GM19455 (cell line): ENCODE results near the gene PLXNB3.

Experiments
- ATAC-seq: cut with Tn5 transposase; IDR thresholded peaks from one replicate; pipeline ENCODE4 v1.9.1; 2021; ENCODE audit not compliant: unreplicated experiment

The PLXNB3 gene

GRCh38 chrX:153784325-153784967 is 20.4 kb downstream of the PLXNB3 start:
- no peak for ATAC-seq

- ATAC-seq = no peak
Measured at GRCh38 chrX:153786669-153787068, 22.6 kb downstream of the PLXNB3 start.

- no peak for ATAC-seq
Measured at GRCh38 chrX:153789654-153790053, 25.6 kb downstream of the PLXNB3 start.

- no peak for ATAC-seq
Measured at GRCh38 chrX:153791104-153791852, 27.2 kb downstream of the PLXNB3 start.

GRCh38 chrX:153792368-153792767 is 28.3 kb downstream of the PLXNB3 start:
- ATAC-seq = no peak

GRCh38 chrX:153793291-153793690 is 29.2 kb downstream of the PLXNB3 start:
- ATAC-seq = no peak

- peak; percentile 88 for ATAC-seq
Measured at GRCh38 chrX:153794018-153794896, 30.2 kb downstream of the PLXNB3 start, which contains the start of the genes IDH3G and SSR4. TSS of gene IDH3G (minus strand) at chrX:153794375. CDS start at chrX:153794326, 49 bp downstream. TSS of gene SSR4 (plus strand) at chrX:153794668. CDS start at chrX:153794688, 20 bp downstream.

- peak; percentile 3 for ATAC-seq
Measured at GRCh38 chrX:153794897-153795816, 31.1 kb downstream of the PLXNB3 start.

- ATAC-seq = no peak
Measured at GRCh38 chrX:153797415-153798015, 33.5 kb downstream of the PLXNB3 start.

- no peak for ATAC-seq
Measured at GRCh38 chrX:153799326-153799725, 35.3 kb downstream of the PLXNB3 start.

GRCh38 chrX:153800177-153800722 is 36.2 kb downstream of the PLXNB3 start:
- no peak for ATAC-seq

- ATAC-seq = no peak
Measured at GRCh38 chrX:153800746-153801145, 36.7 kb downstream of the PLXNB3 start.

GRCh38 chrX:153801669-153802068 is 37.6 kb downstream of the PLXNB3 start:
- ATAC-seq = no peak

- ATAC-seq = no peak
Measured at GRCh38 chrX:153802513-153803045, 38.5 kb downstream of the PLXNB3 start.

- ATAC-seq = no peak
Measured at GRCh38 chrX:153803211-153804099, 39.4 kb downstream of the PLXNB3 start.

- ATAC-seq = no peak
Measured at GRCh38 chrX:153804100-153804595, 40.1 kb downstream of the PLXNB3 start.

- ATAC-seq = no peak
Measured at GRCh38 chrX:153804621-153805020, 40.6 kb downstream of the PLXNB3 start.

GRCh38 chrX:153805436-153805835 is 41.4 kb downstream of the PLXNB3 start:
- ATAC-seq = no peak
